ENCODE measurements around the gene PCNA. TPM values are rescaled to one million over a fixed set of nuclear protein-coding genes. Genes with fewer than 3 reads are reported as not detected.

Gene PCNA
- total RNA-seq (10 to 100 TPM; 29.3 to 35.4 TPM), total RNA-seq (77.0 to 87.8 reads per million in 2 donors)

DNA sequence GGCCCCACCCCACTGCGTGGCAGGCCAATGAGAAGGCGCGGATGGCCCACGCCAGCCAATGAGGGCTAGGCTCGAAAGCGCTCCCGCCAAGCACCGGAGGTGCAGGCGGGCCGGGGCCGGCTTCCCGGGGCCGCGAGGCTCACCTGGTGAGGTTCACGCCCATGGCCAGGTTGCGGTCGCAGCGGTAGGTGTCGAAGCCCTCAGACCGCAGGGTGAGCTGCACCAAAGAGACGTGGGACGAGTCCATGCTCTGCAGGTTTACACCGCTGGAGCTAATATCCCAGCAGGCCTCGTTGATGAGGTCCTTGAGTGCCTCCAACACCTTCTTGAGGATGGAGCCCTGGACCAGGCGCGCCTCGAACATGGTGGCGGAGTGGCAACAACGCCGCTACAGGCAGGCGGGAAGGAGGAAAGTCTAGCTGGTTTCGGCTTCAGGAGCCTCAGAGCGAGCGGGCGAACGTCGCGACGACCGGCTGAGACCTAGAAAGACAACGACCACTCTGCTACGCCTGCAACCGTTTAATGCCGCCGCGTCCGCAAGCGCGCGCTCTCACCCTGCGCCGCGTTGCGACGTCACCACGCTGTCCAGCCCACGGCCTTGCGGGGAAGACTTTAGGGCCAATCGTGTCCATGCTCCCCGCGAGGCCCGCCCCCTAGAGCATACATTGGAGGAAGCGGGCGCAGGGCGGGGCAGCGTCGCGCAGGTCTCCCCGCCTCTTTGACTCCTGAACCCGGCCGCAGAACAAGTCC, at the start of gene PCNA:
Gene PCNA (minus strand): TSS at position 524 of the 750 bp plus-strand sequence. CDS start 160 bp downstream, at position 364.
- ATAC-seq (peak; percentile 93), DNase-seq (peak; percentile 90)
- Mint-ChIP-seq H3K27me3 (no peaks in the 10 kb centered on the region), H3K4me1 (peaks cover 10% of the 10 kb centered on the region), H3K36me3 (ENCODE audit: low read depth) (no peaks in the 10 kb centered on the region), H3K27ac (peak within 1 kb of the TSS; percentile 89), H3K4me3 (peak within 1 kb of the TSS; percentile 92)
- H3K9me3 ChIP-seq (ENCODE audit: control insufficient read depth, low read length, poor library complexity, severe bottlenecking): no peaks in the 10 kb centered on the region

DNA sequence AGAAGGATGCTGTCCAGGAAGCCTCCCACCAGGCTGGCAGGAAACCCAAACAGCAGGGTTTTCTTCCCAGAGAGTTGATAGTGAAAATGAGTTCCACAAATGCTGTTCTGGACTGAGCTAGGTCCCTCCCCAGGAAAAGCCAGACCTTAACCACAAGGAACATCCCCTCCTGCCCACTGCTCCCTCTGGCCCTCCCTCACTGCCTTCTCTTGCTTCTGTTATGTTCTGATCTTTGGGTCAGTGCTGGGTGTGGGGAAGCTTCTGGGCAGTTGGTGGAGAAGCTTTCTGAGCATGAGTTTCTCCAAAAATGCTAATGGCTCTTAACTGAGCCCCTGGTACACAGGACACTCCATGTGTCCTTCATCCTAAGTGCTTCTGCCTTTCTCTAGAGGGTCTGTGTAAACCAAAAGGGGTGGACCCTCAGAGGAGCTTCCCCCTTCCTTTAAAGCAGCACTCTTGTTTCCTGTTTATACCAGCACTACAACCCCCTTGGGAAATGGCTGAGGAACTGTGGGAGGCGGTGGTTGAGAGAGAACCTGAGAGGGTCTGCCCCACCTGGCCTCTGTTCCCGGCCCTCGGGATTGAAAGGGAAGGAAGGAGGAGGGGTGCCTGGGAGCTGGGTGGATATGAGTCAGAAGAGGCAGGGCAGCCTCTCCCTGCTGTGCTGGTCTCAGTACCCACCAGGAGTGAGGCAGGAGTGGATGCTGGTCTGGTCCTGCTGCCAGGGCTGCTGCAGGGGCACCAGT, 49.1 kb upstream of the PCNA start:
- H3K9me3 ChIP-seq (ENCODE audit: control insufficient read depth, low read length, poor library complexity, severe bottlenecking): no peaks in the 10 kb centered on the region
- no peak for DNase-seq
- Mint-ChIP-seq H3K27me3 (no peaks in the 10 kb centered on the region), H3K36me3 (ENCODE audit: low read depth) (no peaks in the 10 kb centered on the region), H3K27ac (peak overlapping the region; percentile 91), H3K4me1 (peaks cover 65% of the 10 kb centered on the region), H3K4me3 (no peak overlapping the region)
- peak; percentile 29 for ATAC-seq

DNA sequence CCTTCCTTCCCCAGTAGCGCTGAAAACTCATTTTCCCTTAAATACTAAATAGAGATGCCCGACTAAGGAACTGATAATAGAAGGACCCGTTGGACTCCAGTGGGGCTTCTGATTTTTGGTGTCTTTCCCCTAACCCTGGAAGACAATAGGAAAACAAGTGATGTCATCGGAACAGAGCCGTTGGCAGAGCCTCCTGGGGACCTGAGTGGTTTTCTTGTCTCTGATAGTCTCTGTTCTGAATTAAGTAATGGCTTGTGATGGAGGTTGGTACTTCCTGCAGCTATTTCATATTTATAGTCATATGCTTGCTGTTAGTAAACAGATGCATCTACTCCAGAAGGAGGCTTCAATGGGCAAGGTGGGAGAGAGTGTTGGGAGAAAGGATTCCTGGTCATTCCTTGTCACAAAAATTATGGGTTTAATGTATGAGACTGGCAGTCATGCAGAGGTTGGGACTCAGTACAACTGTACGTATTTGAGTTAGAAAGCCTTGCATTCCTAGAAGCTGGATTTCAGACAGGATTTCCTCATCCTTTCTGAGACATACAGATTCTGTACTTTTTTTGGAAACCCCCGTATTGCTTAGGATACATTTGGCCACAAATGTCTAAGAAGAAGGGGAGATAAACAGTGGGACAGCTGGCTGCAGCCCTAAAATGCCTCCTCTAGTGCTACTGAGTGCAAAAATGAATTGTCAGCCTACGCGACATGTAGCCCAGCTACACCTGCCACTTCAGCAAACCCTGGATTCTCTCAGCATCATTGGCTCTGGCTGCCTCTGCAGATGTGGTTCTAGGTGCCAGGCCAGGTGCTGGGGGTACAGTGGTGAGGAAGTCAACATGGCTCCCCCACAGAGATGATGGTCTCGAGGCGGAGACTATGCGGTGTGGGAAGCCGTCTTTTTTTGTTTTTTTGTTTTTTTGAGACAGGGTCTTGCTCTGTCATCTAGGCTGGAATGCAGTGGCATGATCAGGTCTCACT, 45.2 kb upstream of the PCNA start:
- Mint-ChIP-seq H3K4me1 (peaks cover 66% of the 10 kb centered on the region), H3K36me3 (ENCODE audit: low read depth) (no peaks in the 10 kb centered on the region), H3K4me3 (no peak overlapping the region), H3K27ac (peak overlapping the region; percentile 8), H3K27me3 (no peaks in the 10 kb centered on the region)
- ATAC-seq (no peak), DNase-seq (no peak)
- no peaks in the 10 kb centered on the region for H3K9me3 ChIP-seq (ENCODE audit: control insufficient read depth, low read length, poor library complexity, severe bottlenecking)

DNA sequence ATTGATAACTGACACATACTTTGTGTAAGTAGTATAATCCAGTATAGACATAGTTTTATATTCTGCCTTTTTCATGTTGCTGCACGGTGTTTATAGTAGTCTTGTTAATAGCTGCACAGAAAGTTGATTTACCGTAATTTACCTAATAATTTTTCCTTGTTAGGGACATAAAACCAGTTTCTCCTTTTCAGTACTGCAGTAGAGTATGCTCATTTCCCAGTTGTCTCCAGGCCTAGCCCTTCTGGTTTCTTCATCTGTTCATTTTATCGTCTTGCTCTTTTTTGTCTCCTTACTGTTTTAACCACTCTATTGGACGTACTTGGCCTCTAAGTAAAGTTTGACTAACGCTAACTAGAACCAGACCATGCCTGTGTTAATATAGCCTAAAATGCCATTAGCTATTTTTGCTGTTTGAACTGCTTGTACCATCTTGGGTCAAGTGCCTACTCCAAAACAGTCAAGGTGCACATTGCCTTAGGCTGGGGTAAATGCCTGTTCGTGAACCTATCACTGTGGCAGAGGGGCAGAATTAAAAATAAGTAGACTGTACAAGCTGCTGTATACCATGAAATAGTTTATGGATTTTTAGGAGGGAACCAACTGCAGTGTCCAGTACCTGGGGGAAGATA, 41.9 kb upstream of the PCNA start:
- no peak overlapping the region for H3K27ac Mint-ChIP-seq

DNA sequence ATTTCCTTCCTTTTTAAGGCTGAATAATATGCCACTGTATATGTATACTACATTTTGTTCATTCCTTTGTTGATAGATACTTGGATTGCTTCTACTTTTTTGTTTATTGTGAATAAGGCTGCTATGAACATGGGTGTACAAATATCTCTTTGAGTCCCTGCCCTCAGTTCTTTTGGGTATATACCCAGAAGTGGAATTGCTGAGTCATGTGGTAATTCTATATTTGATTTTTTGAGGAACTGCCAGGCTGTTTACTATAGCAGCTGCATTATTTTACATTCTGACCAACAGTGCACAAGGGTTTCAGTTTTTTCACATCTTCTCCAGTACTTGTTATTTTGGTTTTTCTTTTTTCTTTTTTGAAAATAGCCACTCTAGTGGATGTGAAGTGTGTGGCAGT, 41.1 kb upstream of the PCNA start:
- H3K4me1 Mint-ChIP-seq: peaks cover 46% of the 10 kb centered on the region
- no peaks in the 10 kb centered on the region for H3K36me3 Mint-ChIP-seq (ENCODE audit: low read depth)
- no peak for DNase-seq
- no peaks in the 10 kb centered on the region for H3K9me3 ChIP-seq (ENCODE audit: control insufficient read depth, low read length, poor library complexity, severe bottlenecking)
- no peak overlapping the region for H3K4me3 Mint-ChIP-seq
- no peaks in the 10 kb centered on the region for H3K27me3 Mint-ChIP-seq
- no peak for ATAC-seq
- no peak overlapping the region for H3K27ac Mint-ChIP-seq

More for the DNA sequence above, 41.9 kb upstream of the PCNA start:
- Mint-ChIP-seq H3K4me1 (peaks cover 46% of the 10 kb centered on the region), H3K27me3 (no peaks in the 10 kb centered on the region), H3K36me3 (ENCODE audit: low read depth) (no peaks in the 10 kb centered on the region), H3K4me3 (no peak overlapping the region)
- no peak for DNase-seq
- no peak for ATAC-seq
- no peaks in the 10 kb centered on the region for H3K9me3 ChIP-seq (ENCODE audit: control insufficient read depth, low read length, poor library complexity, severe bottlenecking)

DNA sequence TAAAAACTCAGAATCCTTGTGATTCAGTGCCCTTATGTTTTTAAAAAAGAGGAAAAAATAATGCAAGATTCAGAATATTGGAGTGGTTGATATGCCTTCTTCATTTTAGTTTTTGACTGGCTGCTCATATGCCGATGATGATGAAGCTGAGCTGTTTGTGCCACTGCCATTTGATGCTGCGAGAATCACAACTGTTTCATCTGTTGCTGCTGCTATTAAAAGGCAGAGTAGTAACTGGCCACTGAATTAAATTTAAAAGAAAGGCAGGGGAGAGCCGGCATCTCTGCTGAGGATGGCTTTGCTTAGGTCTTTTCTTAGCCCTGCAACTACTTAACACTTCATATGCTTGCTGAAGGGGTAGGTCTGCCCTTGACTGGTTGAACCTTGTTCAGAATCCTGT, 40.2 kb upstream of the PCNA start:
- Mint-ChIP-seq H3K27ac (no peak overlapping the region), H3K36me3 (ENCODE audit: low read depth) (no peaks in the 10 kb centered on the region), H3K4me3 (no peak overlapping the region)

DNA sequence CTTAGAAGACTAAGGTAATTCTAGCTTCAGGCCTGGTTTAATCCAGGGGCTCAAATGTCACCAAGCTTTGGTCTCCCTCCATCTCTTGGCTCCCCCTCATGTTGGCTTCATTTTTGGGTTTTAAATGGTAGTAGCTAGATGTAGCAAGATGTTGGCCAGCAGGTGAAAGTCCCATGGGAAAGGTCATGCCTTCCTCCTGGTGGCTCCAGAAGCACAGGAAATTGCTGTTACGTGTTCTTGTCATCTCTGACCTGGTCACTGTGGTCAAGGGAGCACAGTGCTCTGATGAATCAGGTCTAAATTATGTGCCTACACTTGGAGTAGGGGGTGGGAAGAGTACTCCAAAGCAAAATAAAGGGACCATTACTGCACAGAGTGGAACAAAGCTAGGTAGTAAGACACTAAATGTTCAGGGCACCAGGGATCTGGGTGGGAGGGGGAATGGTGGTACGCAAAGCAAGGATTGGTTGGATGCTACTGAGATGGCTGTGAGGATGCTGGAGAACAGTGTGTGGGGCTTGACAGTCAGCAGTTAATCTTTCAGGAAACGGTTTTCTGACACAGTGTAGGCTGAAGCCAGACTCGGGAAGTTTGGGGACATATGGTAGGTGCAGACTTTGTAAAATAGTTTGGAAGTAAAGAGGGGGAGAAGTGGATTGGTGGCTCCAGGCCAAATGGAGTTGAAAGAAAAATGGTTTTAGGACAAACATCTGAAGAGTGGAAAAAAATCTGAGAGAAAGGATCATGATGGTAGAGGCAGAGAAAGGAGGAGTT, 37.1 kb upstream of the PCNA start:
- no peak overlapping the region for H3K27ac Mint-ChIP-seq

More for the DNA sequence above, 40.2 kb upstream of the PCNA start:
- Mint-ChIP-seq H3K4me1 (peaks cover 45% of the 10 kb centered on the region), H3K27me3 (no peaks in the 10 kb centered on the region)
- no peaks in the 10 kb centered on the region for H3K9me3 ChIP-seq (ENCODE audit: control insufficient read depth, low read length, poor library complexity, severe bottlenecking)
- ATAC-seq (no peak), DNase-seq (no peak)

DNA sequence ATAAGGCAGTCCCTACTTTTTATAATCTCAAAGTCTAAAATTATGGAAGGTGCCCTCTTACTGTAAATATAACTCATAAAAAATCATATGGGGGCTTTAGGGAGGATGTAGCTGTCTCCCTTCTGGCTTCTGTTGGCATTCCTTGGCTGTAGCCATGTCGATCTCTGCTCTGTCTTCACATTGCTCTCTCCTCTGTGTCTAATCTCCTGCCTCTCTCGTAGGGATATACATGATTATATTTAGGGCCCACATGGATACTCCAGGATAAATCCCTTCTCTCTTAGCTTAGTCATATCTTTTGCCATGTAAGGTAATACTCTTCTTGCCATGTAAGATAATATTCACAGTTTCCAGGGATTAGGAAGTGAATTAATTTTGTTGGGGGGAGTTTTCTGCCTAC, 35.6 kb upstream of the PCNA start:
- Mint-ChIP-seq H3K27me3 (no peaks in the 10 kb centered on the region), H3K4me1 (peaks cover 43% of the 10 kb centered on the region), H3K36me3 (ENCODE audit: low read depth) (no peaks in the 10 kb centered on the region), H3K4me3 (no peak overlapping the region), H3K27ac (no peak overlapping the region)
- DNase-seq (no peak), ATAC-seq (no peak)
- H3K9me3 ChIP-seq (ENCODE audit: control insufficient read depth, low read length, poor library complexity, severe bottlenecking): no peaks in the 10 kb centered on the region

More for the DNA sequence above, 37.1 kb upstream of the PCNA start:
- no peaks in the 10 kb centered on the region for H3K27me3 Mint-ChIP-seq
- ATAC-seq: no peak
- no peaks in the 10 kb centered on the region for H3K9me3 ChIP-seq (ENCODE audit: control insufficient read depth, low read length, poor library complexity, severe bottlenecking)
- DNase-seq: no peak
- no peaks in the 10 kb centered on the region for H3K36me3 Mint-ChIP-seq (ENCODE audit: low read depth)
- no peak overlapping the region for H3K4me3 Mint-ChIP-seq
- H3K4me1 Mint-ChIP-seq: peaks cover 49% of the 10 kb centered on the region

DNA sequence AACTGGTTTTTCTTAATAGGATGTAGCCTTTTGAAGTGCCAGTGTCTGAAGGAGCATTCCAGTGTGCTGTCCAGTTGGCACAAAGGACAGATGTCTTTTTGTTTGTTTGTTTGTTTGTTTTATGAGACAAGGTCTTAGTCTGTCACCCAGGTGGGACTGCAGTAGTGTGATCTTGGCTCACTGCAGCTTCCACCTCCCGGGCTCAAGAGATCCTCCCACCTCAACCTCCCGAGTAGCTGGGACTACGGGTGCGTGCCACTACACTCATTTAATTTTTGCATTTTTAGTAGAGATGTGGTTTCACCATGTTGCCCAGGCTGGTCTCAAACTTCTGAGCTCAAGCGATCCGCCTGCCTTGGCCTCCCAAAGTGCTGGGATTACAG, 34.8 kb upstream of the PCNA start:
- Mint-ChIP-seq H3K27ac (no peak overlapping the region), H3K27me3 (no peaks in the 10 kb centered on the region), H3K4me3 (no peak overlapping the region), H3K4me1 (peaks cover 49% of the 10 kb centered on the region), H3K36me3 (ENCODE audit: low read depth) (no peaks in the 10 kb centered on the region)
- no peak for ATAC-seq
- no peaks in the 10 kb centered on the region for H3K9me3 ChIP-seq (ENCODE audit: control insufficient read depth, low read length, poor library complexity, severe bottlenecking)
- DNase-seq: no peak

DNA sequence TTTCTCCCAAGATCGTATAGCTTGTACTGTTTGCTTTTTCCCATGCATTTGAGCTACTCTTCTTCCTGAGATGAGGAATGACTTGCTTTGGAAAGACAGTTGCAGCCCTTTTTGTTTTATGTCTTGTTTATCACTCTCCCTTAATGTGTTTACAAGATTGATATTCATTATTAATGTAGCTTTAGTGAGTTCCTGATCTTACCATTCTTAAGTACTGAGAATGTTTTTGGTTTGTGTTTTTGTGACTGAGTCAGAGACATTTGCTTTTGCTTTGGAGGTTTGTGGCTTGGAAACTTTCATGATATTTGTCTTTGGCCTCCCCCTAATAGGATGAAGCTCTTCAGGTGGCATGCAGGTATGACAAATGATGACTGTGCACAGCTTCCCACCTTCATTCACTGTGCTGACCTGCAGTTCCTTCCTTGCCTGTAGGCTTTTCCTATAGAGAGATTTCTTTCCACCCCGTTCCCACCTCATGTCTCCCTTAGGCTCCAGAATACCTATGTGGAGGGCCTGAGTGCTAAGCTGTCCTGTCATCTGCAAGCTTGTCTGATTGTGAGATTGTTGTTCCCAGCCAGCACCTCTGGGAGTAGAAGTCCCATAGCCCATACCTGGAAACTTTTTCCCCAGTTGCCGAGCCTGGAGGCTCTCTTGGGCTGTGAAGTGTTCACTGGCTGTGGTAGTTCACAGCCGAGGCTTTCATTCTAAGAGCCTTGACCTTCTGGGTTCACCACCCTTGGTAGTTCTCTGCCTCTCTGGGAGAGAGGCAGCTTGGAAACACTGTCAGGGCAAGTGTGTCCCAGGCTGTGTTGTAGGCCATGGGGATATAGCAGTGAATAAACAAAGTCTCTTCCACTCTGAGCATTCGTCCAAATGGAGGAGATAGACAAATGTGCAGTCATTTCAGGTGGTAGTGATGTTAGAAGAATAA, 34.1 kb upstream of the PCNA start:
- H3K9me3 ChIP-seq (ENCODE audit: control insufficient read depth, low read length, poor library complexity, severe bottlenecking): no peaks in the 10 kb centered on the region
- Mint-ChIP-seq H3K4me1 (peaks cover 50% of the 10 kb centered on the region), H3K27ac (no peak overlapping the region), H3K36me3 (ENCODE audit: low read depth) (no peaks in the 10 kb centered on the region), H3K4me3 (no peak overlapping the region), H3K27me3 (no peaks in the 10 kb centered on the region)
- no peak for DNase-seq
- ATAC-seq: no peak

DNA sequence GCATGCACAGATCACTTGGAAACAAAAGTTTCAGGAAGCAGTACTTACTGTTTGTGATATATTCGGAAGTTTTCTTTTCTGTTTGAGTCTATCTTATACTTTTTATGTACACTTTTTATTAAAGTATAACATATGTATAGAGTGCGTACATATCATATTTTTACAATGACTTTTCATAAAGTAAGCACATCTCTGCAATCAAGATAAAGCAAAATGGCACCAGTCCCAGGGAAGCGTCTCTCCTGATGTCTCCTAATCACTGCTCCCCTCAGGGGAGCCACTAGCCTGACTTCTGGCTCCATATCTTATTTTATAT, 33.4 kb upstream of the PCNA start:
- Mint-ChIP-seq H3K36me3 (ENCODE audit: low read depth) (no peaks in the 10 kb centered on the region), H3K4me3 (no peak overlapping the region), H3K4me1 (peaks cover 53% of the 10 kb centered on the region), H3K27ac (peak overlapping the region; percentile 47), H3K27me3 (no peaks in the 10 kb centered on the region)
- no peaks in the 10 kb centered on the region for H3K9me3 ChIP-seq (ENCODE audit: control insufficient read depth, low read length, poor library complexity, severe bottlenecking)
- ATAC-seq (no peak), DNase-seq (no peak)

Measured in T-helper 17 cell (primary cell).